A673 (cell line): Measurements from ENCODE around the gene RETREG2. TPM values are rescaled to one million over a fixed set of nuclear protein-coding genes. Genes with fewer than 3 reads are reported as not detected.

Source experiments
- BruUV-seq: library from RNA; stranded (reverse); fragments of 400-500 nt; replicated peaks from 2 replicates; lab custom pipeline; 2021; lab: Mats Ljungman, UMichigan
- CTCF ChIA-PET: fragments of 300-600 bp; sonication (Branson Sonifier 250); formaldehyde crosslinking; loops from one replicate; lab custom pipeline; 2022; ENCODE audit warnings: antibody characterized with exemption; lab: Charles Lee
- POLR2A ChIA-PET: fragments of 300-600 bp; sonication (Branson Sonifier 250); formaldehyde crosslinking; loops from one replicate; lab custom pipeline; 2022; ENCODE audit warnings: antibody characterized with exemption; ENCODE audit not compliant: low non-redundant PET; lab: Charles Lee
- DNase-seq: peaks from one replicate; pipeline ENCODE4 v3.0.0-alpha.2; 2015; ENCODE audit warnings: low spot score
- H3K27ac ChIP-seq: fragments of 200-600 bp; sonication (generic); 2 replicates; pipeline ENCODE4 v1.5.1; 2016; ENCODE audit warnings: mixed run types, low read depth, mild to moderate bottlenecking, mixed read lengths, antibody characterized with exemption, low read length; ENCODE audit not compliant: poor library complexity, severe bottlenecking
- H3K27me3 ChIP-seq: fragments of 200-600 bp; sonication (generic); replicated peaks from 2 replicates; pipeline ENCODE4 v1.6.1; 2017; ENCODE audit warnings: mixed run types, low read depth, mild to moderate bottlenecking, mixed read lengths, antibody characterized with exemption, low read length; ENCODE audit not compliant: insufficient read depth, poor library complexity
- H3K36me3 ChIP-seq: fragments of 200-600 bp; sonication (generic); 2 replicates; pipeline ENCODE4 v1.6.1; 2016; ENCODE audit warnings: mixed run types, mild to moderate bottlenecking, mixed read lengths, antibody characterized with exemption, low read length; ENCODE audit not compliant: insufficient read depth, poor library complexity, severe bottlenecking
- H3K4me1 ChIP-seq: fragments of 200-600 bp; sonication (generic); 2 replicates; pipeline ENCODE4 v1.6.1; 2017; ENCODE audit warnings: mixed run types, mild to moderate bottlenecking, mixed read lengths, antibody characterized with exemption, low read length; ENCODE audit not compliant: insufficient read depth, poor library complexity, severe bottlenecking
- H3K4me3 ChIP-seq: fragments of 200-600 bp; sonication (generic); 2 replicates; pipeline ENCODE4 v1.5.1; 2016; ENCODE audit warnings: low read depth, mixed run types, mild to moderate bottlenecking, mixed read lengths, low read length; ENCODE audit not compliant: poor library complexity, severe bottlenecking
- H3K9me3 ChIP-seq: fragments of 200-600 bp; sonication (generic); 2 replicates; pipeline ENCODE4 v1.6.1; 2016; ENCODE audit warnings: mixed run types, low read depth, mild to moderate bottlenecking, mixed read lengths, antibody characterized with exemption, low read length; ENCODE audit not compliant: poor library complexity, severe bottlenecking
- EZH2 ChIP-seq: fragments of 200-600 bp; sonication (generic); IDR thresholded peaks from 2 replicates; pipeline ENCODE4 v1.6.1; 2017; ENCODE audit warnings: borderline replicate concordance, low read depth, mild to moderate bottlenecking, mixed read lengths, antibody characterized with exemption, low read length; ENCODE audit not compliant: poor library complexity, severe bottlenecking
- intact Hi-C: fragments of 100-400 bp; cut with micrococcal nuclease; formaldehyde crosslinking; loops from one replicate; pipeline ENCODE4 v1.10.0; 2022; ENCODE audit not compliant: unreplicated experiment
- total RNA-seq: library from RNA; stranded (reverse); gene quantifications from 2 replicates; pipeline ENCODE4 v1.2.3, GENCODE V29; 2021
- TF ChIP-seq, protein P1 (sequence below): fragments of 300-800, 200-600 bp; sonication (generic); conservative IDR thresholded peaks from 2 replicates; pipeline ENCODE4 v1.5.1; 2017; ENCODE audit warnings: low read depth, mild to moderate bottlenecking, antibody characterized with exemption, low read length, moderate library complexity, mixed read lengths

Gene RETREG2
- total RNA-seq, 1 experiment from 2014 or later: 59.0 TPM

DNA sequence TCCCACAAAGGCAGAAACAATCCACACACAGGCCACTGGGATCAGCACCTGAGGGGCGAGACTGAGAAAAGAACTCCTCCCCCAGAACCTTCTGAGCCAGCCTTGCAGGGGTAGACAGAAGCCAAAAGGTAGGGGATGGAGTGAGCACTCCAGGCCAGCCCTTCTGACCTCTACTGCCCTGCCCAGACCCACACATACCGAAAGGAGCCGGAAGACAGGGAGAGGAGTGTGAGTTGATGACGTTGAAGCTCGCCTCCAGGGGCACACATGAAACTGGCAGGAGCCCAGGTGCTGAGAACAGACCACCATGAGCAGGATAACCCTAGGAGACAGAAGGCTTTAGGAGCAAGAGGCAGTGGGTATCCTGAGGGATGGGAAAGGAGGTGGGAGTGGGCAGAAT, 10.1 kb upstream of the RETREG2 start:
- Histone ChIP-seq H3K36me3 (no peaks in the 10 kb centered on the region), H3K4me3 (no peak overlapping the region), H3K9me3 (no peaks in the 10 kb centered on the region), H3K27ac (no peak overlapping the region), H3K27me3 (no peaks in the 10 kb centered on the region), H3K4me1 (no peaks in the 10 kb centered on the region)
- DNase-seq: no peak
- POLR2A ChIA-PET: no interaction called here
- intact Hi-C loops: no loop called here
- CTCF ChIA-PET: no interaction called here
- TF ChIP-seq EZH2: no peak
- TF ChIP-seq, protein P1, sequence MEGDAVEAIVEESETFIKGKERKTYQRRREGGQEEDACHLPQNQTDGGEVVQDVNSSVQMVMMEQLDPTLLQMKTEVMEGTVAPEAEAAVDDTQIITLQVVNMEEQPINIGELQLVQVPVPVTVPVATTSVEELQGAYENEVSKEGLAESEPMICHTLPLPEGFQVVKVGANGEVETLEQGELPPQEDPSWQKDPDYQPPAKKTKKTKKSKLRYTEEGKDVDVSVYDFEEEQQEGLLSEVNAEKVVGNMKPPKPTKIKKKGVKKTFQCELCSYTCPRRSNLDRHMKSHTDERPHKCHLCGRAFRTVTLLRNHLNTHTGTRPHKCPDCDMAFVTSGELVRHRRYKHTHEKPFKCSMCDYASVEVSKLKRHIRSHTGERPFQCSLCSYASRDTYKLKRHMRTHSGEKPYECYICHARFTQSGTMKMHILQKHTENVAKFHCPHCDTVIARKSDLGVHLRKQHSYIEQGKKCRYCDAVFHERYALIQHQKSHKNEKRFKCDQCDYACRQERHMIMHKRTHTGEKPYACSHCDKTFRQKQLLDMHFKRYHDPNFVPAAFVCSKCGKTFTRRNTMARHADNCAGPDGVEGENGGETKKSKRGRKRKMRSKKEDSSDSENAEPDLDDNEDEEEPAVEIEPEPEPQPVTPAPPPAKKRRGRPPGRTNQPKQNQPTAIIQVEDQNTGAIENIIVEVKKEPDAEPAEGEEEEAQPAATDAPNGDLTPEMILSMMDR: no peak
- no TSS peak for BruUV-seq

DNA sequence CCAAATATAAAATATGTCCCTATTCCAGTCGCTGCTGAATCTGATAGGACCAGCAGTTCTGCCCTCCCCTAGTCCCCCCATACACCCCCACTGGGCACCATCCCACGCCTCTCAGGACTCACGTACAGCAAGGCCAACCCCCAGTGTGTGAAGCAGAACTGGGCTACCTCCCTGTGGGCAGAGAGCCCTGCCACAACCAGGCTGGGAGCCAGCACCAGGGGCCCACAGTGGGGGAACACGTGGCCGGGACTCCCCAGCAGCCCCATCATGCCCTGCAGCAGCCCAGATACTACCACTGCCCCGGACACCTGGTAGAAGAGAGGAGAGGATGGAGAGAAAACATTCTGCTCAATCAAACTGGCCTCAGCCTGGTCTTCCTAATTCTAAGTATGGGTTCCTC, 9.5 kb upstream of the RETREG2 start:
- ChIA-PET POLR2A (no interaction called here), CTCF (no interaction called here)
- intact Hi-C loops: no loop called here
- no peaks in the 10 kb centered on the region for H3K36me3 ChIP-seq
- no peak overlapping the region for H3K27ac ChIP-seq
- no peaks in the 10 kb centered on the region for H3K27me3 ChIP-seq
- H3K4me3 ChIP-seq: no peak overlapping the region
- no peaks in the 10 kb centered on the region for H3K9me3 ChIP-seq
- no peaks in the 10 kb centered on the region for H3K4me1 ChIP-seq
- no TSS peak for BruUV-seq
- no peak for DNase-seq
- no peak for TF ChIP-seq EZH2
- TF ChIP-seq, protein P1: no peak

DNA sequence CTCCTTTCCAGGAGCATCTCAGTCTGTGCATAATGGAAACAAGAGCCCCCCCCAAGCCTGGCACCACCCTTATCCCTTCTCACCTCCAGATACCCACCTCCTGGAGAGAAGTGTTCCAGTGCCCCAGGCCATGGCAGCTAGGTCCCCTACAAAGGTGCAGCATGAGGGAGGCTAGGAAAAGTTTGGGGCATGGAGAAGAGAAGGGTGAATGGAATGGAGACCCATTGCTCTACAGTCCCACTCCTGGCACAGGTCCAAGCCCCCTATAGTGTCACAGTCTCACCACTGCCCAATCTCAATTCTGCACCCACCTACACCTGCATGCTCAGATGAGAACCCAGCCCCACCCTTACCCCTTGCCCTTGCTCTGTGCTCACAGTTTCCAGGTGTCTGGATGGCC, 9.1 kb upstream of the RETREG2 start:
- no peak overlapping the region for H3K4me3 ChIP-seq
- CTCF ChIA-PET: no interaction called here
- POLR2A ChIA-PET: no interaction called here
- no peaks in the 10 kb centered on the region for H3K27me3 ChIP-seq
- no peak overlapping the region for H3K27ac ChIP-seq
- TF ChIP-seq, protein P1: no peak
- TF ChIP-seq EZH2: no peak
- H3K9me3 ChIP-seq: no peaks in the 10 kb centered on the region
- DNase-seq: no peak
- H3K36me3 ChIP-seq: no peaks in the 10 kb centered on the region
- H3K4me1 ChIP-seq: no peaks in the 10 kb centered on the region
- no TSS peak for BruUV-seq
- intact Hi-C loops: no loop called here
